Endothelial cell of umbilical vein (primary cell): ENCODE results near the gene MAL. TPM values are rescaled to one million over a fixed set of nuclear protein-coding genes. Genes with fewer than 3 reads are reported as not detected.

Source experiments
- BruUV-seq: library from RNA; stranded (reverse); fragments of 400-500 nt; replicated peaks from 2 replicates; lab custom pipeline; 2021; lab: Mats Ljungman, UMichigan
- CTCF ChIA-PET: fragments of 300-600, 350-600 bp; sonication (Branson Sonifier 250); formaldehyde crosslinking; loops from one replicate; lab custom pipeline; 2021; ENCODE audit warnings: antibody characterized with exemption, inconsistent platforms; lab: Charles Lee
- POLR2A ChIA-PET: fragments of 300-600, 350-600 bp; sonication (Branson Sonifier 250); formaldehyde crosslinking; loops from one replicate; lab custom pipeline; 2021; ENCODE audit warnings: antibody characterized with exemption, inconsistent platforms; lab: Charles Lee
- DNase-seq: peaks from one replicate; pipeline ENCODE4 v3.0.0-alpha.2; 2011; ENCODE audit warnings: low read depth, low spot score
- FAIRE-seq: peaks from 2 replicates; lab custom pipeline; 2011; peaks lifted over from hg19 to GRCh38; lab: Jason Lieb, UNC
- H2AFZ ChIP-seq: 2 replicates; pipeline ENCODE4 v1.6.0; 2012; ENCODE audit warnings: low read depth, low read length, control low read depth, inconsistent platforms
- H3K27ac ChIP-seq: 2 replicates; pipeline ENCODE4 v1.5.1; 2011; ENCODE audit warnings: low read depth, mild to moderate bottlenecking, control low read depth, low read length, moderate library complexity; ENCODE audit not compliant: insufficient read depth
- H3K27me3 ChIP-seq, 2 experiments: 2 replicates each; pipeline versions ENCODE4 v1.6.0 to v1.6.1; 2011; ENCODE audit warnings: low read length in 2 of 2, mixed read lengths in 1 of 2; ENCODE audit not compliant: control insufficient read depth in 2 of 2, insufficient read depth in 2 of 2
- H3K36me3 ChIP-seq, 2 experiments: 2 replicates in 1 of 2; 3 replicates in 1 of 2; pipeline ENCODE4 v1.5.1; 2011; ENCODE audit warnings: low read length in 2 of 2, mild to moderate bottlenecking in 1 of 2, moderate library complexity in 1 of 2; ENCODE audit not compliant: control insufficient read depth in 2 of 2, insufficient read depth in 2 of 2; ENCODE audit errors: extremely low read depth in 1 of 2
- H3K4me1 ChIP-seq: 3 replicates; pipeline ENCODE4 v1.5.1; 2011; ENCODE audit warnings: mild to moderate bottlenecking, low read length; ENCODE audit not compliant: control insufficient read depth, insufficient read depth; ENCODE audit errors: extremely low read depth
- H3K4me2 ChIP-seq: 2 replicates; pipeline ENCODE4 v1.6.1; 2011; ENCODE audit warnings: low read length, control low read depth, mixed read lengths; ENCODE audit not compliant: insufficient read depth
- H3K4me3 ChIP-seq, 3 experiments: fragments of 200-600 bp in 1 of 3; sonication (generic), shearing (Covaris generic) in 1 of 3; replicated peaks in 1 of 3; 2 replicates each; pipeline ENCODE4 v1.5.1; 2011 to 2016; ENCODE audit warnings: control low read depth in 3 of 3, low read length in 3 of 3, mild to moderate bottlenecking in 2 of 3, inconsistent platforms in 1 of 3, low read depth in 1 of 3, moderate library complexity in 1 of 3; ENCODE audit not compliant: insufficient read depth in 1 of 3
- H3K79me2 ChIP-seq: 2 replicates; pipeline ENCODE4 v1.6.0; 2012; ENCODE audit warnings: low read length, inconsistent platforms; ENCODE audit not compliant: control insufficient read depth, insufficient read depth
- H3K9ac ChIP-seq: replicated peaks from 2 replicates; pipeline ENCODE3; 2011; ENCODE audit warnings: low read length, control low read depth; ENCODE audit not compliant: insufficient read depth; ENCODE audit errors: extremely low read depth
- H3K9me1 ChIP-seq: replicated peaks from 3 replicates; pipeline ENCODE4 v1.6.0; 2011; ENCODE audit warnings: mild to moderate bottlenecking, low read length; ENCODE audit not compliant: control insufficient read depth, insufficient read depth; ENCODE audit errors: extremely low read depth
- H3K9me3 ChIP-seq: replicated peaks from 2 replicates; pipeline ENCODE4 v1.5.1; 2012; ENCODE audit warnings: low read length, inconsistent platforms; ENCODE audit not compliant: control insufficient read depth, insufficient read depth
- H4K20me1 ChIP-seq: replicated peaks from 2 replicates; pipeline ENCODE3; 2011; ENCODE audit warnings: mild to moderate bottlenecking, low read length; ENCODE audit not compliant: control insufficient read depth, insufficient read depth; ENCODE audit errors: extremely low read depth
- CTCF ChIP-seq, 2 donors: IDR thresholded peaks; 1 replicate in 1 of 2; 2 replicates in 1 of 2; pipeline ENCODE4 v1.5.1; 2011; ENCODE audit warnings: low read length in 2 of 2, mild to moderate bottlenecking in 2 of 2, moderate library complexity in 2 of 2, control low read depth in 1 of 2, inconsistent platforms in 1 of 2, low read depth in 1 of 2; ENCODE audit not compliant: insufficient read depth in 1 of 2; ENCODE audit errors: extremely low read depth in 1 of 2
- EZH2 ChIP-seq: IDR thresholded peaks from 2 replicates; pipeline ENCODE4 v1.6.1; 2012; ENCODE audit warnings: borderline replicate concordance, low read depth, mild to moderate bottlenecking, moderate library complexity, low read length, inconsistent platforms; ENCODE audit not compliant: severe bottlenecking
- FOS ChIP-seq: IDR thresholded peaks from 2 replicates; pipeline ENCODE4 v1.6.1; 2011; ENCODE audit warnings: mild to moderate bottlenecking, low read length, moderate library complexity, borderline replicate concordance; ENCODE audit not compliant: insufficient read depth
- GATA2 ChIP-seq: IDR thresholded peaks from 2 replicates; pipeline ENCODE4 v1.7.0; 2011; ENCODE audit warnings: low read depth, mild to moderate bottlenecking, moderate library complexity, mixed read lengths, low read length; ENCODE audit not compliant: insufficient read length, insufficient read depth
- JUN ChIP-seq: IDR thresholded peaks from 2 replicates; pipeline ENCODE4 v1.6.1; 2011; ENCODE audit warnings: borderline replicate concordance, low read depth; ENCODE audit not compliant: insufficient read length, insufficient read depth
- MAX ChIP-seq: IDR thresholded peaks from 2 replicates; pipeline ENCODE4 v1.6.1; 2011; ENCODE audit not compliant: insufficient read depth, insufficient read length
- MYC ChIP-seq: IDR thresholded peaks from one replicate; pipeline ENCODE4 v1.6.1; 2011; ENCODE audit warnings: mild to moderate bottlenecking, low read depth, low read length
- POLR2A ChIP-seq: IDR thresholded peaks from 2 replicates; pipeline ENCODE4 v1.6.1; 2012; ENCODE audit warnings: low read depth, mild to moderate bottlenecking, control low read depth, low read length
- POLR2AphosphoS5 ChIP-seq: IDR thresholded peaks from 2 replicates; pipeline ENCODE4 v1.6.1; 2012; ENCODE audit warnings: low read depth, mild to moderate bottlenecking, control low read depth, low read length, moderate library complexity; ENCODE audit not compliant: insufficient read depth
- dilution Hi-C: fragments of 300-500 bp; cut with MboI; formaldehyde crosslinking; loops from one replicate; pipeline ENCODE4 v1.15.0; 2019; ENCODE audit warnings: low sequenced_read_pairs; ENCODE audit not compliant: extremely low pct_ligation_motif_present
- intact Hi-C: fragments of 100-400 bp; cut with micrococcal nuclease; formaldehyde crosslinking; loops from one replicate; pipeline ENCODE4 v1.10.0; 2022
- polyA plus RNA-seq, 4 experiments: library from polyadenylated mRNA; depleted of rRNA in 3 of 4; stranded (reverse) in 3 of 4; unstranded in 1 of 4; fragments of >200 nt; gene quantifications; 2 replicates each; pipeline versions ENCODE4 v1.2.1 to v1.2.3, GENCODE V29; 2011 to 2012; ENCODE audit warnings: missing spikeins in 1 of 4
- total RNA-seq: library from RNA; stranded (reverse); gene quantifications from 2 replicates; pipeline ENCODE4 v1.2.3, GENCODE V29; 2021

The MAL gene
- total and polyA plus RNA-seq, 2 donors (not counting 3 experiments of a cell fraction or from before 2014, with no cell fraction given): not detected

- H3K4me1 ChIP-seq: no peaks in the 10 kb centered on the region
- H2AFZ ChIP-seq: no peak overlapping the region
- no peaks in the 10 kb centered on the region for H3K36me3 ChIP-seq
- H3K9me1 ChIP-seq: no peaks in the 10 kb centered on the region
- ChIA-PET CTCF (interaction anchor here (1.1 to 1.5 kb wide), 2 partner anchors 13 to 21 kb away, joined by 3 read pairs; no protein-coding TSS in a partner anchor), POLR2A (no interaction called here)
- H3K4me2 ChIP-seq: no peak overlapping the region
- no peaks in the 10 kb centered on the region for H4K20me1 ChIP-seq
- no peak for FAIRE-seq
- H3K9ac ChIP-seq: no peak overlapping the region
- no peaks in the 10 kb centered on the region for H3K27me3 ChIP-seq
- TF ChIP-seq POLR2A: no peak
- H3K4me3 ChIP-seq: no peak overlapping the region
- dilution Hi-C loops: no loop called here
- no peaks in the 10 kb centered on the region for H3K9me3 ChIP-seq
- H3K79me2 ChIP-seq: no peaks in the 10 kb centered on the region
- no peak overlapping the region for H3K27ac ChIP-seq
- DNase-seq: no peak
- BruUV-seq: no TSS peak
- intact Hi-C loops: no loop called here
Measured at GRCh38 chr2:95044601-95045000, 19.1 kb downstream of the MAL start.

GRCh38 chr2:95046371-95047112 is 21.0 kb downstream of the MAL start:
- Histone ChIP-seq H3K79me2 (no peaks in the 10 kb centered on the region), H2AFZ (no peak overlapping the region), H3K36me3 (no peaks in the 10 kb centered on the region), H3K27me3 (no peaks in the 10 kb centered on the region), H3K9me1 (no peaks in the 10 kb centered on the region), H4K20me1 (no peaks in the 10 kb centered on the region), H3K4me3 (no peak overlapping the region), H3K9ac (no peak overlapping the region), H3K4me1 (no peaks in the 10 kb centered on the region), H3K4me2 (no peak overlapping the region), H3K9me3 (no peaks in the 10 kb centered on the region), H3K27ac (no peak overlapping the region)
- BruUV-seq: no TSS peak
- TF ChIP-seq JUN: no peak
- no peak for TF ChIP-seq EZH2
- no peak for TF ChIP-seq CTCF (IDR thresholded peaks at IDR 0.05; ENCODE audit: extremely low read depth in 1 of 2, insufficient read depth in 1 of 2, low read depth in 1 of 2, low read length in 2 of 2)
- TF ChIP-seq POLR2A: no peak
- TF ChIP-seq MAX: no peak
- TF ChIP-seq MYC: no peak
- TF ChIP-seq FOS: no peak
- no peak for TF ChIP-seq GATA2
- no peak for TF ChIP-seq POLR2AphosphoS5
- ChIA-PET CTCF (no interaction called here), POLR2A (no interaction called here)
- dilution Hi-C loops (no loop called here), intact Hi-C loops (no loop called here)
- no peak for FAIRE-seq
- DNase-seq: no peak
